ENCODE results near the gene CX3CL1.

CX3CL1 gene

GRCh38 chr16:57358086-57358420 lies 14.2 kb upstream of the CX3CL1 start:
- Histone ChIP-seq H3K9me3 (replicated peaks; ENCODE audit: low read length) (no peaks in the 10 kb centered on the region), H3K4me3 (ENCODE audit: low read length) (no peak overlapping the region), H3K36me3 (ENCODE audit: insufficient read depth, low read length) (no peaks in the 10 kb centered on the region), H3K9ac (ENCODE audit: low read depth, low read length) (no peak overlapping the region), H3K4me2 (ENCODE audit: low read length) (no peak overlapping the region), H3K4me1 (ENCODE audit: control insufficient read depth, insufficient read depth, low read length) (no peaks in the 10 kb centered on the region), H3K27me3 (ENCODE audit: control insufficient read depth, insufficient read depth, low read length) (peaks cover 25% of the 10 kb centered on the region)

- Histone ChIP-seq H3K27me3 (ENCODE audit: control insufficient read depth, insufficient read depth, low read length) (peaks cover 31% of the 10 kb centered on the region), H3K4me2 (ENCODE audit: low read length) (no peak within 1 kb of the TSS), H3K9me3 (replicated peaks; ENCODE audit: low read length) (no peaks in the 10 kb centered on the region), H3K4me1 (ENCODE audit: control insufficient read depth, insufficient read depth, low read length) (no peaks in the 10 kb centered on the region), H3K9ac (ENCODE audit: low read depth, low read length) (no peak within 1 kb of the TSS), H3K4me3 (ENCODE audit: low read length) (no peak within 1 kb of the TSS), H3K36me3 (ENCODE audit: insufficient read depth, low read length) (no peaks in the 10 kb centered on the region)
Observed at GRCh38 chr16:57358527-57359095, 13.7 kb upstream of the CX3CL1 start, which contains the start of gene CCL22. Gene CCL22 (plus strand): TSS chr16:57358783. CDS start chr16:57358817, 34 bp downstream.

- peaks cover 35% of the 10 kb centered on the region for H3K27me3 ChIP-seq (ENCODE audit: control insufficient read depth, insufficient read depth, low read length)
- no peaks in the 10 kb centered on the region for H3K36me3 ChIP-seq (ENCODE audit: insufficient read depth, low read length)
- no peak overlapping the region for H3K9ac ChIP-seq (ENCODE audit: low read depth, low read length)
- H3K4me2 ChIP-seq (ENCODE audit: low read length): no peak overlapping the region
- no peaks in the 10 kb centered on the region for H3K9me3 ChIP-seq (replicated peaks; ENCODE audit: low read length)
- no peaks in the 10 kb centered on the region for H3K4me1 ChIP-seq (ENCODE audit: control insufficient read depth, insufficient read depth, low read length)
- H3K4me3 ChIP-seq (ENCODE audit: low read length): no peak overlapping the region
Observed at GRCh38 chr16:57360321-57360935, 11.9 kb upstream of the CX3CL1 start.

GRCh38 chr16:57361404-57361803 lies 10.9 kb upstream of the CX3CL1 start:
- H3K9ac ChIP-seq (ENCODE audit: low read depth, low read length): no peak overlapping the region

GRCh38 chr16:57364143-57364542 lies 8.1 kb upstream of the CX3CL1 start:
- Histone ChIP-seq H3K27me3 (ENCODE audit: control insufficient read depth, insufficient read depth, low read length) (peaks cover 40% of the 10 kb centered on the region), H3K4me1 (ENCODE audit: control insufficient read depth, insufficient read depth, low read length) (no peaks in the 10 kb centered on the region), H3K4me3 (ENCODE audit: low read length) (no peak overlapping the region), H3K9me3 (replicated peaks; ENCODE audit: low read length) (no peaks in the 10 kb centered on the region), H3K36me3 (ENCODE audit: insufficient read depth, low read length) (no peaks in the 10 kb centered on the region), H3K4me2 (ENCODE audit: low read length) (no peak overlapping the region), H3K9ac (ENCODE audit: low read depth, low read length) (no peak overlapping the region)

More at GRCh38 chr16:57361404-57361803, 10.9 kb upstream of the CX3CL1 start:
- no peak overlapping the region for H3K4me2 ChIP-seq (ENCODE audit: low read length)
- H3K9me3 ChIP-seq (replicated peaks; ENCODE audit: low read length): no peaks in the 10 kb centered on the region
- no peaks in the 10 kb centered on the region for H3K4me1 ChIP-seq (ENCODE audit: control insufficient read depth, insufficient read depth, low read length)
- H3K36me3 ChIP-seq (ENCODE audit: insufficient read depth, low read length): no peaks in the 10 kb centered on the region
- H3K27me3 ChIP-seq (ENCODE audit: control insufficient read depth, insufficient read depth, low read length): peaks cover 40% of the 10 kb centered on the region
- no peak overlapping the region for H3K4me3 ChIP-seq (ENCODE audit: low read length)

- Histone ChIP-seq H3K4me2 (ENCODE audit: low read length) (no peak overlapping the region), H3K36me3 (ENCODE audit: insufficient read depth, low read length) (no peaks in the 10 kb centered on the region), H3K9ac (ENCODE audit: low read depth, low read length) (no peak overlapping the region), H3K9me3 (replicated peaks; ENCODE audit: low read length) (no peaks in the 10 kb centered on the region), H3K4me1 (ENCODE audit: control insufficient read depth, insufficient read depth, low read length) (no peaks in the 10 kb centered on the region), H3K4me3 (ENCODE audit: low read length) (no peak overlapping the region), H3K27me3 (ENCODE audit: control insufficient read depth, insufficient read depth, low read length) (peaks cover 48% of the 10 kb centered on the region)
Observed at GRCh38 chr16:57366544-57367040, 5.7 kb upstream of the CX3CL1 start.

- Histone ChIP-seq H3K4me3 (ENCODE audit: low read length) (no peak overlapping the region), H3K9ac (ENCODE audit: low read depth, low read length) (no peak overlapping the region), H3K4me2 (ENCODE audit: low read length) (no peak overlapping the region), H3K9me3 (replicated peaks; ENCODE audit: low read length) (no peaks in the 10 kb centered on the region), H3K27me3 (ENCODE audit: control insufficient read depth, insufficient read depth, low read length) (peaks cover 53% of the 10 kb centered on the region), H3K36me3 (ENCODE audit: insufficient read depth, low read length) (no peaks in the 10 kb centered on the region), H3K4me1 (ENCODE audit: control insufficient read depth, insufficient read depth, low read length) (peaks cover 4% of the 10 kb centered on the region)
Observed at GRCh38 chr16:57367116-57367752, 5.1 kb upstream of the CX3CL1 start.

GRCh38 chr16:57371494-57372371 lies 557 bp upstream of the CX3CL1 start:
- Histone ChIP-seq H3K9me3 (replicated peaks; ENCODE audit: low read length) (no peaks in the 10 kb centered on the region), H3K27me3 (ENCODE audit: control insufficient read depth, insufficient read depth, low read length) (peaks cover 58% of the 10 kb centered on the region), H3K4me2 (ENCODE audit: low read length) (peak overlapping the region; percentile 56), H3K4me3 (ENCODE audit: low read length) (no peak overlapping the region), H3K36me3 (ENCODE audit: insufficient read depth, low read length) (no peaks in the 10 kb centered on the region), H3K4me1 (ENCODE audit: control insufficient read depth, insufficient read depth, low read length) (peaks cover 9% of the 10 kb centered on the region), H3K9ac (ENCODE audit: low read depth, low read length) (no peak overlapping the region)

- Histone ChIP-seq H3K27me3 (ENCODE audit: control insufficient read depth, insufficient read depth, low read length) (peaks cover 64% of the 10 kb centered on the region), H3K9ac (ENCODE audit: low read depth, low read length) (no peak overlapping the region), H3K4me2 (ENCODE audit: low read length) (no peak overlapping the region), H3K4me1 (ENCODE audit: control insufficient read depth, insufficient read depth, low read length) (peaks cover 9% of the 10 kb centered on the region), H3K9me3 (replicated peaks; ENCODE audit: low read length) (no peaks in the 10 kb centered on the region), H3K4me3 (ENCODE audit: low read length) (no peak overlapping the region), H3K36me3 (ENCODE audit: insufficient read depth, low read length) (no peaks in the 10 kb centered on the region)
Observed at GRCh38 chr16:57373117-57373947, 1.0 kb downstream of the CX3CL1 start.

- Histone ChIP-seq H3K4me2 (ENCODE audit: low read length) (no peak overlapping the region), H3K36me3 (ENCODE audit: insufficient read depth, low read length) (no peaks in the 10 kb centered on the region), H3K9me3 (replicated peaks; ENCODE audit: low read length) (no peaks in the 10 kb centered on the region), H3K9ac (ENCODE audit: low read depth, low read length) (no peak overlapping the region), H3K4me1 (ENCODE audit: control insufficient read depth, insufficient read depth, low read length) (peaks cover 9% of the 10 kb centered on the region), H3K4me3 (ENCODE audit: low read length) (no peak overlapping the region), H3K27me3 (ENCODE audit: control insufficient read depth, insufficient read depth, low read length) (peaks cover 64% of the 10 kb centered on the region)
Observed at GRCh38 chr16:57374067-57374534, 1.8 kb downstream of the CX3CL1 start.

Measured in skeletal muscle satellite cell (primary cell).